ENCODE measurements around the gene CHRNA3.
"Not testable (repeated sequence)": the region's sequence is repeated elsewhere in the genome, so short reads cannot be mapped to it uniquely, and the experiment has no call there.

Gene CHRNA3

DNA sequence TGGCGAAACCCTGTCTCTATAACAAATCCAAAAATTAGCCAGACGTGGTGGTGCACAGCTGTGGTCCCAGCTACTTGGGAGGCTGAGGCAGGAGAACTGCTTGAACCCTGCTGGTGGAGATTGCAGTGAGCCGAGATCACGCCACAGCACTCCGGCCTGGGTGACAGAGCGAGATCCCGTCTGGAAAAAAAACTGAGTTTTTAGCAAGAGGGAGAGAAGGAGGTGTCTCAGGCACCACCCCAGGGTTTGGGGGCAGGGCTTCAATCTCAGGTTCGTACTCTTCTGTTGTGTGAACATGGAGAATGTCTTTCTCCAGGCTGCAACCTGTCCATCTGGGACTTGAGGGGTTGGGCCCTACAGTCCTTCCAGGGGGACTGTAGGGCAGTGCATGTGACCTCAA, 2.7 kb downstream of the CHRNA3 start:
- TF ChIP-seq, protein P1, sequence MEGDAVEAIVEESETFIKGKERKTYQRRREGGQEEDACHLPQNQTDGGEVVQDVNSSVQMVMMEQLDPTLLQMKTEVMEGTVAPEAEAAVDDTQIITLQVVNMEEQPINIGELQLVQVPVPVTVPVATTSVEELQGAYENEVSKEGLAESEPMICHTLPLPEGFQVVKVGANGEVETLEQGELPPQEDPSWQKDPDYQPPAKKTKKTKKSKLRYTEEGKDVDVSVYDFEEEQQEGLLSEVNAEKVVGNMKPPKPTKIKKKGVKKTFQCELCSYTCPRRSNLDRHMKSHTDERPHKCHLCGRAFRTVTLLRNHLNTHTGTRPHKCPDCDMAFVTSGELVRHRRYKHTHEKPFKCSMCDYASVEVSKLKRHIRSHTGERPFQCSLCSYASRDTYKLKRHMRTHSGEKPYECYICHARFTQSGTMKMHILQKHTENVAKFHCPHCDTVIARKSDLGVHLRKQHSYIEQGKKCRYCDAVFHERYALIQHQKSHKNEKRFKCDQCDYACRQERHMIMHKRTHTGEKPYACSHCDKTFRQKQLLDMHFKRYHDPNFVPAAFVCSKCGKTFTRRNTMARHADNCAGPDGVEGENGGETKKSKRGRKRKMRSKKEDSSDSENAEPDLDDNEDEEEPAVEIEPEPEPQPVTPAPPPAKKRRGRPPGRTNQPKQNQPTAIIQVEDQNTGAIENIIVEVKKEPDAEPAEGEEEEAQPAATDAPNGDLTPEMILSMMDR (IDR thresholded peaks at IDR 0.05; ENCODE audit: low read depth, low read length, missing control alignments): no peak
- H3K4me3 ChIP-seq (replicated peaks; ENCODE audit: low read depth, low read length): no peak overlapping the region
- no peak for DNase-seq (ENCODE audit: extremely low read depth, low read depth)

GRCh38 chr15:78617516-78617915, 3.3 kb downstream of the CHRNA3 start:
- TF ChIP-seq, protein P1 (IDR thresholded peaks at IDR 0.05; ENCODE audit: low read depth, low read length, missing control alignments): no peak
- no peak for DNase-seq (ENCODE audit: extremely low read depth, low read depth)

DNA sequence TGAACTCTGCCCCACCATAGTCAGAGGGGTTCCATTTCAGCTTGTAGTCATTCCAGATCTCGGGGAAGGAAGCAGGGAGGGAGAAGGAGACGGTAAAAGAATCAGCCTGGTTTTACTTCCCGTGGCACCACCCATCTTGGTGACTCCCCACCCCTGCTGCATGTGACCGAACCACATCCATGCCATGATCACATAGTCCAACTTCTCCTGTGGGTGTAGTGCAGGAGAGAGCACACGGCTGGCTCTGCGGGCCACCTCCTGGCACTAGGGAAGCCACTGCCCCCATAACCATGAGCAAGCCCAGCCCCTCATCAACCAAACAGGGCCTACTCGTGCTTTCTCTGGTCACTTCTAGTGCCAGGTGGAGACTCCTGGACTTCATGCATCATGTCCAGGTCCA, 3.7 kb downstream of the CHRNA3 start:
- TF ChIP-seq, protein P1 (IDR thresholded peaks at IDR 0.05; ENCODE audit: low read depth, low read length, missing control alignments): no peak
- DNase-seq (ENCODE audit: extremely low read depth, low read depth): no peak
- no peak overlapping the region for H3K4me3 ChIP-seq (replicated peaks; ENCODE audit: low read depth, low read length)

More at GRCh38 chr15:78617516-78617915, 3.3 kb downstream of the CHRNA3 start:
- H3K4me3 ChIP-seq (replicated peaks; ENCODE audit: low read depth, low read length): no peak overlapping the region

DNA sequence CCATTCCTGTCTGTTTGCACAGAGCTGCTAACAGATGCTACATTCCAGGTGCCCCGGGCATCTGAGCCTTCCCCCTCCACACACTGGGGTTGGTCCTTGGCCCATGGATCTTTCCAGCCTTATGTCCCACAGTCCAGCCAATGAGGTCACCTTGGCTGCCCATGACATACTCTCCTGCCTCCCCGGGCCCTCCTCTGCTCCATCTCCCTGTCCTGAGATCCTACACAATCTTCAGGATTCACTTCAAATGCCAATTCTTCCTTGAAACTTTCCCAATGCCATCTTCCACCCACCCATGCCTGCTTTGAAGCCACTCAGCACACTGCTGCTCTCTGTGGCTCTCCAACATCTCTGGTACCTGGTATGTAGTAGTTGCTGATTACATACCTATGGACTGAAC, 4.3 kb downstream of the CHRNA3 start:
- no peak for DNase-seq (ENCODE audit: extremely low read depth, low read depth)

GRCh38 chr15:78615151-78615589, 5.6 kb downstream of the CHRNA3 start:
- DNase-seq (ENCODE audit: extremely low read depth, low read depth): no peak
- TF ChIP-seq, protein P1 (IDR thresholded peaks at IDR 0.05; ENCODE audit: low read depth, low read length, missing control alignments): no peak
- no peak overlapping the region for H3K4me3 ChIP-seq (replicated peaks; ENCODE audit: low read depth, low read length)

More for the DNA sequence above, 4.3 kb downstream of the CHRNA3 start:
- TF ChIP-seq, protein P1 (IDR thresholded peaks at IDR 0.05; ENCODE audit: low read depth, low read length, missing control alignments): no peak
- H3K4me3 ChIP-seq (replicated peaks; ENCODE audit: low read depth, low read length): no peak overlapping the region

DNA sequence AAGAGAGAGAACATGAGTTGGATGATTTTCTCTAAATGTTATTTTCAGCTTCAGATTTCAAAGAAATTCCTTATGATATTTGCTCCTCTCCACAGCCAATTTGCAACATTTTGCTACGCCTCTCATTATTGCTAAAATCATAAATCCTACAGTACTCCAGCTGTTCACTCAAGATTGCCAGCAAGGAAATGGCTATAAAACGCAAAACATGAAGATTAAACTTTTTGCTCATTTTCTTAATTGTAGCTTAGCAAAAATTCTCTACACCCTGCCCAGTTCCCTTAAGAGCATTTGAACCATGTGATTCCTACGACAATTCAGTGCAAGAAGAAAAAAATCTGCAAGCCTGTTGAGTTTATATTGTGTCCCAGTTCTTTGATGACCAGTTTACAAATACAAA, 6.8 kb downstream of the CHRNA3 start:
- no peak for DNase-seq (ENCODE audit: extremely low read depth, low read depth)

GRCh38 chr15:78609551-78609950, 11.2 kb downstream of the CHRNA3 start:
- DNase-seq (ENCODE audit: extremely low read depth, low read depth); H3K4me3 ChIP-seq (replicated peaks; ENCODE audit: low read depth, low read length): not testable (repeated sequence)

More for the DNA sequence above, 6.8 kb downstream of the CHRNA3 start:
- TF ChIP-seq, protein P1 (IDR thresholded peaks at IDR 0.05; ENCODE audit: low read depth, low read length, missing control alignments): no peak
- H3K4me3 ChIP-seq (replicated peaks; ENCODE audit: low read depth, low read length): no peak overlapping the region
